HepG2 (cell line): Measurements from ENCODE around the gene MIPEP. TPM values are rescaled to one million over a fixed set of nuclear protein-coding genes. Genes with fewer than 3 reads are reported as not detected.
A peak's percentile ranks its signal among the peaks of the same experiment; 100 is the strongest.

Source experiments
- CBX1 ChIP-seq: IDR thresholded peaks from one replicate; pipeline ENCODE4 v1.6.1; 2016; ENCODE audit warnings: antibody characterized with exemption, low read depth
- FOXK2 ChIP-seq: fragments of 450-650 bp; IDR thresholded peaks from 2 replicates; pipeline ENCODE4 v1.6.1; 2016
- JARID2 ChIP-seq: sonication (generic); formaldehyde crosslinking; IDR thresholded peaks from 2 replicates; pipeline ENCODE4 v1.8.1; 2023; ENCODE audit warnings: missing genetic modification reagents, inconsistent platforms; ENCODE audit not compliant: insufficient replicate concordance
- JDP2 ChIP-seq: sonication (generic); formaldehyde crosslinking; IDR thresholded peaks from 2 replicates; pipeline ENCODE4 v1.8.1; 2022; ENCODE audit warnings: missing genetic modification reagents, borderline replicate concordance
- MIER2 ChIP-seq: IDR thresholded peaks from 2 replicates; pipeline ENCODE4 v1.6.1; 2016; ENCODE audit warnings: missing biosample characterization, missing genetic modification reagents
- MYNN ChIP-seq: sonication (generic); formaldehyde crosslinking; IDR thresholded peaks from 2 replicates; pipeline ENCODE4 v1.4.0; 2020; ENCODE audit warnings: mild to moderate bottlenecking, low read depth, missing genetic modification reagents
- NCOA1 ChIP-seq: sonication (generic); formaldehyde crosslinking; IDR thresholded peaks from 2 replicates; pipeline ENCODE4 v1.9.0; 2021; ENCODE audit warnings: missing genetic modification reagents
- NONO ChIP-seq, 2 experiments: fragments of 450-650 bp in 1 of 2; sonication (generic) in 1 of 2; formaldehyde crosslinking in 1 of 2; IDR thresholded peaks in 1 of 2; conservative IDR thresholded peaks in 1 of 2; 2 replicates each; pipeline versions ENCODE4 v1.6.1 to v1.8.0; 2017 to 2022; ENCODE audit warnings: mild to moderate bottlenecking in 1 of 2, missing genetic modification reagents in 1 of 2, moderate library complexity in 1 of 2
- RBAK ChIP-seq: sonication (generic); formaldehyde crosslinking; IDR thresholded peaks from 2 replicates; pipeline ENCODE4 v1.5.1; 2020; ENCODE audit warnings: mild to moderate bottlenecking, missing genetic modification reagents
- RFX3 ChIP-seq: IDR thresholded peaks from 2 replicates; pipeline ENCODE4 v1.6.1; 2016; ENCODE audit warnings: missing biosample characterization, missing genetic modification reagents
- SALL2 ChIP-seq: sonication (generic); formaldehyde crosslinking; IDR thresholded peaks from 2 replicates; pipeline ENCODE4 v1.8.1; 2023; ENCODE audit warnings: mild to moderate bottlenecking, missing genetic modification reagents, inconsistent platforms
- TAF1 ChIP-seq: sonication (generic); formaldehyde crosslinking; IDR thresholded peaks from 2 replicates; pipeline ENCODE4 v1.4.0; 2020; ENCODE audit warnings: missing genetic modification reagents
- ZBTB14 ChIP-seq: sonication (generic); formaldehyde crosslinking; IDR thresholded peaks from 2 replicates; pipeline ENCODE4 v1.4.0; 2020; ENCODE audit warnings: missing genetic modification reagents
- ZNF260 ChIP-seq: sonication (generic); formaldehyde crosslinking; IDR thresholded peaks from 2 replicates; pipeline ENCODE4 v1.4.0; 2020; ENCODE audit warnings: missing genetic modification reagents, low read depth, mild to moderate bottlenecking, borderline replicate concordance
- ZNF292 ChIP-seq: sonication (generic); formaldehyde crosslinking; IDR thresholded peaks from 2 replicates; pipeline ENCODE4 v1.8.1; 2022; ENCODE audit warnings: mild to moderate bottlenecking, low read depth, missing genetic modification reagents, borderline replicate concordance
- ZNF343 ChIP-seq: sonication (generic); formaldehyde crosslinking; IDR thresholded peaks from 2 replicates; pipeline ENCODE4 v1.4.0; 2020; ENCODE audit warnings: mild to moderate bottlenecking, missing genetic modification reagents
- ZNF790 ChIP-seq: sonication (generic); formaldehyde crosslinking; IDR thresholded peaks from 2 replicates; pipeline ENCODE4 v1.8.0; 2022; ENCODE audit warnings: missing genetic modification reagents, mild to moderate bottlenecking, borderline replicate concordance
- polyA plus RNA-seq, 8 experiments: library from polyadenylated mRNA; depleted of rRNA in 3 of 8; stranded (reverse) in 7 of 8; unstranded in 1 of 8; fragments of >200 nt; fragmentation: Illumina TruSeq in 4 of 8; extraction: Trizol in 4 of 8; gene quantifications; 2 replicates each; pipeline versions ENCODE4 v1.2.1 to v1.2.3, GENCODE V29; 2011 to 2016; ENCODE audit warnings: low read depth in 4 of 8, missing spikeins in 1 of 8, mixed read lengths in 1 of 8; ENCODE audit not compliant: insufficient read depth in 1 of 8
- total RNA-seq, 5 experiments: library from RNA; depleted of rRNA; stranded (reverse); fragments of >200 nt; fragmentation: Illumina TruSeq; extraction: Trizol; gene quantifications; 2 replicates each; pipeline ENCODE4 v1.2.3, GENCODE V29; 2016; ENCODE audit warnings: low read depth in 1 of 5
- TF ChIP-seq, protein P1 (sequence below): sonication (generic); formaldehyde crosslinking; IDR thresholded peaks from 2 replicates; pipeline ENCODE4 v1.8.0; 2022; ENCODE audit warnings: missing genetic modification reagents, mild to moderate bottlenecking, borderline replicate concordance
- TF ChIP-seq, protein P2 (sequence below): sonication (generic); formaldehyde crosslinking; IDR thresholded peaks from 2 replicates; pipeline ENCODE4 v1.4.0; 2020; ENCODE audit warnings: mild to moderate bottlenecking, missing genetic modification reagents
- TF ChIP-seq, protein P3 (sequence below): sonication (generic); formaldehyde crosslinking; IDR thresholded peaks from 2 replicates; pipeline ENCODE4 v1.4.0; 2020; ENCODE audit warnings: missing genetic modification reagents
- TF ChIP-seq, protein P4 (sequence below): sonication (generic); formaldehyde crosslinking; IDR thresholded peaks from 2 replicates; pipeline ENCODE4 v1.5.0; 2020; ENCODE audit warnings: mild to moderate bottlenecking, missing genetic modification reagents

Gene MIPEP
- total and polyA plus RNA-seq, 2 of the 13 experiments (the other 11 are each of a cell fraction or from before 2014, with no cell fraction given): 9.3 to 24.1 TPM

GRCh38 chr13:23888658-23889614 lies at the start of gene MIPEP (continued):
- TF ChIP-seq, protein P1, sequence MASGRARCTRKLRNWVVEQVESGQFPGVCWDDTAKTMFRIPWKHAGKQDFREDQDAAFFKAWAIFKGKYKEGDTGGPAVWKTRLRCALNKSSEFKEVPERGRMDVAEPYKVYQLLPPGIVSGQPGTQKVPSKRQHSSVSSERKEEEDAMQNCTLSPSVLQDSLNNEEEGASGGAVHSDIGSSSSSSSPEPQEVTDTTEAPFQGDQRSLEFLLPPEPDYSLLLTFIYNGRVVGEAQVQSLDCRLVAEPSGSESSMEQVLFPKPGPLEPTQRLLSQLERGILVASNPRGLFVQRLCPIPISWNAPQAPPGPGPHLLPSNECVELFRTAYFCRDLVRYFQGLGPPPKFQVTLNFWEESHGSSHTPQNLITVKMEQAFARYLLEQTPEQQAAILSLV (CRISPR knock-in tag): peak; percentile 85
- TF ChIP-seq ZNF343 (CRISPR knock-in tag) (0 out of 2 replicates have a peak, but pooled peaks have one; percentile 56), RFX3 (CRISPR knock-in tag) (peak; percentile 96), NCOA1 (CRISPR knock-in tag) (no peak), NONO (IDR thresholded peaks at IDR 0.05) (no peak), NONO (CRISPR knock-in tag; conservative IDR thresholded peaks at IDR 0.05) (peak; percentile 90), MIER2 (CRISPR knock-in tag) (peak; percentile 45; the same call in 1 of the 2 replicates), ZNF790 (CRISPR knock-in tag) (0 out of 2 replicates have a peak, but pooled peaks have one; percentile 19), RBAK (CRISPR knock-in tag) (no peak), SALL2 (CRISPR knock-in tag) (peak; percentile 84), JDP2 (no peak), JARID2 (CRISPR knock-in tag) (no peak), CBX1 (peak; percentile 61), FOXK2 (peak; percentile 18; the same call in 1 of the 2 replicates), ZNF292 (CRISPR knock-in tag) (peak; percentile 39; the same call in 1 of the 2 replicates), ZBTB14 (CRISPR knock-in tag) (peak; percentile 82), TAF1 (CRISPR knock-in tag) (peak; percentile 65), ZNF260 (CRISPR knock-in tag) (no peak), MYNN (CRISPR knock-in tag) (no peak)
- TF ChIP-seq, protein P2, sequence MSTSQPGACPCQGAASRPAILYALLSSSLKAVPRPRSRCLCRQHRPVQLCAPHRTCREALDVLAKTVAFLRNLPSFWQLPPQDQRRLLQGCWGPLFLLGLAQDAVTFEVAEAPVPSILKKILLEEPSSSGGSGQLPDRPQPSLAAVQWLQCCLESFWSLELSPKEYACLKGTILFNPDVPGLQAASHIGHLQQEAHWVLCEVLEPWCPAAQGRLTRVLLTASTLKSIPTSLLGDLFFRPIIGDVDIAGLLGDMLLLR (CRISPR knock-in tag): peak; percentile 65; the same call in 1 of the 2 replicates
- TF ChIP-seq, protein P3, sequence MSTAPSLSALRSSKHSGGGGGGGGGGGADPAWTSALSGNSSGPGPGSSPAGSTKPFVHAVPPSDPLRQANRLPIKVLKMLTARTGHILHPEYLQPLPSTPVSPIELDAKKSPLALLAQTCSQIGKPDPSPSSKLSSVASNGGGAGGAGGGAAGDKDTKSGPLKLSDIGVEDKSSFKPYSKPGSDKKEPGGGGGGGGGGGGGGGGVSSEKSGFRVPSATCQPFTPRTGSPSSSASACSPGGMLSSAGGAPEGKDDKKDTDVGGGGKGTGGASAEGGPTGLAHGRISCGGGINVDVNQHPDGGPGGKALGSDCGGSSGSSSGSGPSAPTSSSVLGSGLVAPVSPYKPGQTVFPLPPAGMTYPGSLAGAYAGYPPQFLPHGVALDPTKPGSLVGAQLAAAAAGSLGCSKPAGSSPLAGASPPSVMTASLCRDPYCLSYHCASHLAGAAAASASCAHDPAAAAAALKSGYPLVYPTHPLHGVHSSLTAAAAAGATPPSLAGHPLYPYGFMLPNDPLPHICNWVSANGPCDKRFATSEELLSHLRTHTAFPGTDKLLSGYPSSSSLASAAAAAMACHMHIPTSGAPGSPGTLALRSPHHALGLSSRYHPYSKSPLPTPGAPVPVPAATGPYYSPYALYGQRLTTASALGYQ: no peak
- TF ChIP-seq, protein P4, sequence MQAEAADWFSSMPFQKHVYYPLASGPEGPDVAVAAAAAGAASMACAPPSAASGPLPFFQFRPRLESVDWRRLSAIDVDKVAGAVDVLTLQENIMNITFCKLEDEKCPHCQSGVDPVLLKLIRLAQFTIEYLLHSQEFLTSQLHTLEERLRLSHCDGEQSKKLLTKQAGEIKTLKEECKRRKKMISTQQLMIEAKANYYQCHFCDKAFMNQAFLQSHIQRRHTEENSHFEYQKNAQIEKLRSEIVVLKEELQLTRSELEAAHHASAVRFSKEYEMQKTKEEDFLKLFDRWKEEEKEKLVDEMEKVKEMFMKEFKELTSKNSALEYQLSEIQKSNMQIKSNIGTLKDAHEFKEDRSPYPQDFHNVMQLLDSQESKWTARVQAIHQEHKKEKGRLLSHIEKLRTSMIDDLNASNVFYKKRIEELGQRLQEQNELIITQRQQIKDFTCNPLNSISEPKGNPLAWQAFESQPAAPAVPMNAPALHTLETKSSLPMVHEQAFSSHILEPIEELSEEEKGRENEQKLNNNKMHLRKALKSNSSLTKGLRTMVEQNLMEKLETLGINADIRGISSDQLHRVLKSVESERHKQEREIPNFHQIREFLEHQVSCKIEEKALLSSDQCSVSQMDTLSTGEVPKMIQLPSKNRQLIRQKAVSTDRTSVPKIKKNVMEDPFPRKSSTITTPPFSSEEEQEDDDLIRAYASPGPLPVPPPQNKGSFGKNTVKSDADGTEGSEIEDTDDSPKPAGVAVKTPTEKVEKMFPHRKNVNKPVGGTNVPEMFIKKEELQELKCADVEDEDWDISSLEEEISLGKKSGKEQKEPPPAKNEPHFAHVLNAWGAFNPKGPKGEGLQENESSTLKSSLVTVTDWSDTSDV (CRISPR knock-in tag): no peak
